Limb (tissue), 2 donors: ENCODE measurements around the gene PHLDA3.

Source experiments
- DNase-seq, 2 donors: peaks; one replicate each; pipeline ENCODE4 v3.0.0-alpha.2; 2016; ENCODE audit errors: extremely low spot score in 2 of 2

PHLDA3 gene

GRCh38 chr1:201430776-201431175, 38.2 kb downstream of the PHLDA3 start:
- no peak for DNase-seq

- no peak for DNase-seq
These were observed 39.1 kb downstream of the PHLDA3 start for GRCh38 chr1:201429736-201430501.

GRCh38 chr1:201427963-201428362, 41.0 kb downstream of the PHLDA3 start:
- no peak for DNase-seq

- no peak for DNase-seq
These were observed 42.3 kb downstream of the PHLDA3 start for GRCh38 chr1:201426479-201427310.

- DNase-seq, result no peak
These were observed 44.8 kb downstream of the PHLDA3 start for GRCh38 chr1:201424146-201424545.

- no peak for DNase-seq
These were observed 45.3 kb downstream of the PHLDA3 start for GRCh38 chr1:201423655-201424054.

- no peak for DNase-seq
These were observed 46.5 kb downstream of the PHLDA3 start for GRCh38 chr1:201422436-201423030.

- DNase-seq, result no peak
These were observed 47.0 kb downstream of the PHLDA3 start for GRCh38 chr1:201422026-201422425.

- no peak for DNase-seq
These were observed 47.9 kb downstream of the PHLDA3 start for GRCh38 chr1:201421041-201421440.

- no peak for DNase-seq
These were observed 48.4 kb downstream of the PHLDA3 start for GRCh38 chr1:201420608-201421002.

- DNase-seq, result no peak
These were observed 49.0 kb downstream of the PHLDA3 start for GRCh38 chr1:201419746-201420607.

GRCh38 chr1:201419256-201419655, 49.7 kb downstream of the PHLDA3 start:
- no peak for DNase-seq

GRCh38 chr1:201418461-201418860, 50.5 kb downstream of the PHLDA3 start:
- DNase-seq, result no peak
